ENCODE results near the gene DEFB116. TPM values are rescaled to one million over a fixed set of nuclear protein-coding genes. Genes with fewer than 3 reads are reported as not detected.

DEFB116 gene
- total RNA-seq, 1 donor: not detected

DNA sequence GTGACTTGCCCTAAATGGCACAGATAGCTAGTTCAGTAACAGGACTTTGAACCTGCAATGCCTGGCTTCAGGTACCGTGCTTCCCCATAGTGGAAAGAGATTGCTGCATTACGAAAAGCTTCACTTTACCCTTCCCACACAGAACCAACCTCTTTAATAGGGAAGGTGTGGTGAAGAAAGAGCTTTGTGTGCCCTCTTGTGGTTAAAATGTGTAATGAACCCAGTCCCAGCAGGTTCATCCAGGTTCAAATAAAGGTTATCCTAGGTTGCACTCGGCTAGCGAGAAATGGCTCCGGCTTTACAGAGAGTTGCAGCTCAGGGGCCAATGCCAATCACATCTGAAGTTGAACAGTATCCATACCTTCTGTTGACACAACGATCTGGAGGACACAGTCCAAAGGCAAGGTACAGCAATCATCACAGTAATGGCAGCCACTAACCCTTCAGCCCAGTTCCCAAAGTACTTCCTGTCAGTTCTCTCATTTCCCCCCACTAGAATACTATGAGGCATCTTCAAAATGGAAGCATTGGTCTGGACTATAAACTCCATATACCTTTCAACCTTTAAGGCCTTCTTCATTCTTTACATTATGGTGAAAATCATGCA, 48.0 kb downstream of the DEFB116 start:
- TF ChIP-seq, protein P1, sequence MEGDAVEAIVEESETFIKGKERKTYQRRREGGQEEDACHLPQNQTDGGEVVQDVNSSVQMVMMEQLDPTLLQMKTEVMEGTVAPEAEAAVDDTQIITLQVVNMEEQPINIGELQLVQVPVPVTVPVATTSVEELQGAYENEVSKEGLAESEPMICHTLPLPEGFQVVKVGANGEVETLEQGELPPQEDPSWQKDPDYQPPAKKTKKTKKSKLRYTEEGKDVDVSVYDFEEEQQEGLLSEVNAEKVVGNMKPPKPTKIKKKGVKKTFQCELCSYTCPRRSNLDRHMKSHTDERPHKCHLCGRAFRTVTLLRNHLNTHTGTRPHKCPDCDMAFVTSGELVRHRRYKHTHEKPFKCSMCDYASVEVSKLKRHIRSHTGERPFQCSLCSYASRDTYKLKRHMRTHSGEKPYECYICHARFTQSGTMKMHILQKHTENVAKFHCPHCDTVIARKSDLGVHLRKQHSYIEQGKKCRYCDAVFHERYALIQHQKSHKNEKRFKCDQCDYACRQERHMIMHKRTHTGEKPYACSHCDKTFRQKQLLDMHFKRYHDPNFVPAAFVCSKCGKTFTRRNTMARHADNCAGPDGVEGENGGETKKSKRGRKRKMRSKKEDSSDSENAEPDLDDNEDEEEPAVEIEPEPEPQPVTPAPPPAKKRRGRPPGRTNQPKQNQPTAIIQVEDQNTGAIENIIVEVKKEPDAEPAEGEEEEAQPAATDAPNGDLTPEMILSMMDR (IDR thresholded peaks at IDR 0.05; ENCODE audit: extremely low read depth, low read depth, low read length): peak; percentile 13
- Histone ChIP-seq H3K36me3 (ENCODE audit: insufficient read depth, low read length) (no peaks in the 10 kb centered on the region), H3K4me3 (ENCODE audit: insufficient read depth, low read length) (no peak overlapping the region), H3K4me1 (ENCODE audit: insufficient read depth, low read length) (no peaks in the 10 kb centered on the region), H4K20me1 (ENCODE audit: insufficient read depth, low read length) (no peaks in the 10 kb centered on the region), H3K79me2 (ENCODE audit: insufficient read depth, low read length) (no peaks in the 10 kb centered on the region), H2AFZ (ENCODE audit: low read length) (no peak overlapping the region), H3K27me3 (ENCODE audit: insufficient read depth, low read length) (no peaks in the 10 kb centered on the region), H3K27ac (ENCODE audit: low read depth, low read length) (no peak overlapping the region), H3K9me3 (ENCODE audit: low read depth, low read length) (peaks cover 2% of the 10 kb centered on the region), H3K4me2 (ENCODE audit: insufficient read depth, low read length) (no peak overlapping the region)
- no peak for DNase-seq (ENCODE audit: insufficient read length, low spot score, missing footprints)

DNA sequence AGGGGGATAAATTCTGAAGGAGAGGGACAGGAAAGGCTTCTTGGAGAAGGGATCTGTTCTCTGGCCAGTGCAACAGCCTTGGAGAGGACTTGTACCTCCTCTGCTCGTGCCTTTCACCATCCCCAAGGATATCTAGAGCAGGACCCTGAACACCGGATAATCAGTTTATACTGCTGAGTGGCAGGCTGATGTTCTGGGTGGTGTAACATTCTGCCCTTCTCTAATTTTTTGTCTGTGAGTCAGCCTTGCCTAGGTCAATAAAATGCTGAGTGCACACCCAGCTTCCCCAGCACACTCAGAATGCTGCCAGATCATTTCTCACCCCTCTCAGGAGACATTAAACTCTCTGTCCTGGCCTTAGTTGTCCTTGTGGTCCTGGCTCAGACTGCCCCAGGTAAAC, 51.0 kb downstream of the DEFB116 start, which contains the start of gene DEFB115:
TSS of gene DEFB115 (plus strand) at position 301 of the 400 bp plus-strand sequence. CDS start at position 301, 0 bp downstream.
- no peaks in the 10 kb centered on the region for H3K36me3 ChIP-seq (ENCODE audit: insufficient read depth, low read length)
- TF ChIP-seq, protein P1 (IDR thresholded peaks at IDR 0.05; ENCODE audit: extremely low read depth, low read depth, low read length): no peak
- no peak within 1 kb of the TSS for H3K27ac ChIP-seq (ENCODE audit: low read depth, low read length)
- DNase-seq (ENCODE audit: insufficient read length, low spot score, missing footprints): no peak
- H3K4me1 ChIP-seq (ENCODE audit: insufficient read depth, low read length): no peaks in the 10 kb centered on the region
- H3K9me3 ChIP-seq (ENCODE audit: low read depth, low read length): peaks cover 2% of the 10 kb centered on the region
- no peak within 1 kb of the TSS for H2AFZ ChIP-seq (ENCODE audit: low read length)
- H3K4me3 ChIP-seq (ENCODE audit: insufficient read depth, low read length): no peak within 1 kb of the TSS
- H3K79me2 ChIP-seq (ENCODE audit: insufficient read depth, low read length): no peaks in the 10 kb centered on the region
- H4K20me1 ChIP-seq (ENCODE audit: insufficient read depth, low read length): no peaks in the 10 kb centered on the region
- no peak within 1 kb of the TSS for H3K4me2 ChIP-seq (ENCODE audit: insufficient read depth, low read length)
- H3K27me3 ChIP-seq (ENCODE audit: insufficient read depth, low read length): no peaks in the 10 kb centered on the region

DNA sequence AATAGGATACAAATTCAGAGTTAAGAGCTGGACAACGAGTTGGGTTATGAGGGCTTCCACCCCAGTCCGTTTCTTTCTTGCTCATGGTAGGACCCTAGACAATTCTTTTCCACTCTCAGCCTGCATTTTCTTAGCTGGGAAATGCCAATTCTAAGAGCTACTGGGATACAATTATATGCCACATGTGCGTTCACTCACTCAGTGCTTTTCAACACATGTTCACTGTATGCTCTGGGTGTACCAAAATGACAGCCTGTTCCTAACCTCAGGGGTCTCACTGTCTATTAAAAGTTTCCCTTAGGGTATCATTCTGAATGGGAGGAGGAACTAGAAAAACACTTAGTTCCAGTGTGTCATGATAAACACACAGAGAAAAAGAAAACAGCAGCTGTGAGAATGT, 51.4 kb downstream of the DEFB116 start:
- no peaks in the 10 kb centered on the region for H3K79me2 ChIP-seq (ENCODE audit: insufficient read depth, low read length)
- no peaks in the 10 kb centered on the region for H3K4me1 ChIP-seq (ENCODE audit: insufficient read depth, low read length)
- no peak overlapping the region for H3K27ac ChIP-seq (ENCODE audit: low read depth, low read length)
- H3K4me2 ChIP-seq (ENCODE audit: insufficient read depth, low read length): no peak overlapping the region
- H4K20me1 ChIP-seq (ENCODE audit: insufficient read depth, low read length): no peaks in the 10 kb centered on the region
- no peak for DNase-seq (ENCODE audit: insufficient read length, low spot score, missing footprints)
- no peaks in the 10 kb centered on the region for H3K36me3 ChIP-seq (ENCODE audit: insufficient read depth, low read length)
- TF ChIP-seq, protein P1 (IDR thresholded peaks at IDR 0.05; ENCODE audit: extremely low read depth, low read depth, low read length): no peak
- H3K9me3 ChIP-seq (ENCODE audit: low read depth, low read length): peaks cover 2% of the 10 kb centered on the region
- no peak overlapping the region for H3K4me3 ChIP-seq (ENCODE audit: insufficient read depth, low read length)
- H2AFZ ChIP-seq (ENCODE audit: low read length): no peak overlapping the region
- H3K27me3 ChIP-seq (ENCODE audit: insufficient read depth, low read length): no peaks in the 10 kb centered on the region

Small RNA genes within 50 kb of the gene (small RNA-seq; reads per million reads assigned to genes)
- gene RNA5SP480: not detected

Other genes with a start within 250 kb of the DEFB116 start
- gene DEFB115, start 50.9 kb downstream of the DEFB116 start, total RNA-seq: not detected in 2 replicates
- not detected in 2 replicates for gene DEFB118, start 60.0 kb upstream of the DEFB116 start, total RNA-seq
- gene DEFB119, start 82.0 kb upstream of the DEFB116 start, total RNA-seq: not detected in 2 replicates
- gene DEFB121, start 97.6 kb upstream of the DEFB116 start, total RNA-seq: not detected in 2 replicates
- not detected in 2 replicates for gene DEFB123, start 132.0 kb upstream of the DEFB116 start, total RNA-seq
- gene DEFB124, start 166.5 kb upstream of the DEFB116 start, total RNA-seq: not detected in 2 replicates
- 0.29 TPM in 1 of 2 replicates, not detected in the other for gene REM1, start 166.7 kb upstream of the DEFB116 start, total RNA-seq
- gene HM13, start 205.9 kb upstream of the DEFB116 start, total RNA-seq: 85.8 and 91.1 TPM in 2 replicates

All from osteoblast (primary cell).